GM12891 (cell line): ENCODE data around the gene DLX6.

ENCODE experiments used
- POLR2A ChIP-seq: IDR thresholded peaks from 2 replicates; pipeline ENCODE4 v1.6.1; 2011; ENCODE audit warnings: low read depth, low read length, control low read depth
- POLR2AphosphoS5 ChIP-seq: IDR thresholded peaks from 2 replicates; pipeline ENCODE4 v1.6.1; 2011; ENCODE audit warnings: low read depth, low read length, control low read depth

GRCh38 chr7:97018791-97019531 is 13.6 kb downstream of the DLX6 start:
- TF ChIP-seq POLR2A (no peak), POLR2AphosphoS5 (no peak)
